ENCODE results near the gene LOXL1. TPM values are rescaled to one million over a fixed set of nuclear protein-coding genes. Genes with fewer than 3 reads are reported as not detected.

The LOXL1 gene
- polyA plus RNA-seq, 3 donors = 0.07 TPM; not detected in 2

DNA sequence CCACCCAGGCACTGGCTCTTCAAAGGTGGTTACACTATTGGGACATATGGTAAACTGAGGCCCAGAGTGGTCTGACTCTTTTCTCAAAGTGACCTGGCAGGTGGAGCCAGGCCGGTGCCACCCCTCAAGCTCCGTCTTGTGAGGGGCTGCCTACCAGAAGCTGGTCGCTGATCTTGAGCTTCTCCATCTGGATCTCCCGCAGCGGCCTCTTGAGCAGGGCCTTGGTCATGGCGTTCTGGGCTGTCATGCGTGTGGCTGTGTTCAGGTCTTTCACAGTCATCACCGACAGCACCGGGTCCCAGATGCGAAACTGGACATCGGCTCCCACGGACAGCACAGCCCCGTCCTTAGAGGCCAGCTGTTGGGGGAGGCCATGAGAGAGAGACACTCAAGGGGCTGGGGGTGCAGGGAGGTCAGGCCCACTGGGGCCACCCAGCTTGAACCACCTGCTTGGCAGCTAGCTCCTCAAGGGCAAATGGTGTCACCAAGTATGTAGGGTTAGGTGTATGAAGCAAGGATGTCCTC, 62.2 kb downstream of the LOXL1 start:
- Histone ChIP-seq H3K27me3 (ENCODE audit: control insufficient read depth in 2 of 2, insufficient read depth in 2 of 2, low read length in 2 of 2) (no peaks in the 10 kb centered on the region), H3K9me3 (replicated peaks in 1 of 2; ENCODE audit: control insufficient read depth in 1 of 2, insufficient read depth in 1 of 2, low read length in 2 of 2) (no peaks in the 10 kb centered on the region), H3K27ac (ENCODE audit: low read depth in 1 of 2, low read length in 2 of 2) (no peak overlapping the region), H3K9ac (ENCODE audit: insufficient read depth, low read length, poor library complexity, severe bottlenecking) (no peak overlapping the region), H3K4me2 (replicated peaks; ENCODE audit: extremely low read depth, low read length, poor library complexity, severe bottlenecking) (no peak overlapping the region), H4K20me1 (ENCODE audit: insufficient read depth, low read length) (no peaks in the 10 kb centered on the region), H3K79me2 (ENCODE audit: insufficient read depth, low read length) (peaks cover 8% of the 10 kb centered on the region), H3K4me3 (replicated peaks in 1 of 3; ENCODE audit: low read depth in 2 of 3, low read length in 3 of 3) (no peak overlapping the region), H3K4me1 (ENCODE audit: control insufficient read depth in 1 of 2, insufficient read depth in 2 of 2, low read length in 2 of 2) (peaks cover 28 to 38% of the 10 kb centered on the region in 2 donors), H2AFZ (ENCODE audit: insufficient read depth, low read depth, low read length, poor library complexity, severe bottlenecking) (no peak overlapping the region), H3K36me3 (replicated peaks in 1 of 2; ENCODE audit: control insufficient read depth in 1 of 2, insufficient read depth in 2 of 2, low read length in 2 of 2) (peaks cover 0 to 9% of the 10 kb centered on the region in 2 donors)
- no peak for TF ChIP-seq CTCF (IDR thresholded peaks at IDR 0.05)
- Mint-ChIP-seq H3K4me1 (peaks cover 23% of the 10 kb centered on the region), H3K27ac (no peak overlapping the region), H3K36me3 (peaks cover 15 to 30% of the 10 kb centered on the region in 2 donors), H3K4me3 (no peak overlapping the region), H3K9me3 (no peaks in the 10 kb centered on the region), H3K27me3 (ENCODE audit: low read depth in 3 of 3) (peaks cover 0 to 2% (median 0%) of the 10 kb centered on the region in 3 donors)
- intact Hi-C loops (cut with micrococcal nuclease) = no loop called here
- 97% methylated on average over 12 of the region's 13 CpGs for WGBS (ENCODE audit: insufficient coverage)
- no peak for DNase-seq

DNA sequence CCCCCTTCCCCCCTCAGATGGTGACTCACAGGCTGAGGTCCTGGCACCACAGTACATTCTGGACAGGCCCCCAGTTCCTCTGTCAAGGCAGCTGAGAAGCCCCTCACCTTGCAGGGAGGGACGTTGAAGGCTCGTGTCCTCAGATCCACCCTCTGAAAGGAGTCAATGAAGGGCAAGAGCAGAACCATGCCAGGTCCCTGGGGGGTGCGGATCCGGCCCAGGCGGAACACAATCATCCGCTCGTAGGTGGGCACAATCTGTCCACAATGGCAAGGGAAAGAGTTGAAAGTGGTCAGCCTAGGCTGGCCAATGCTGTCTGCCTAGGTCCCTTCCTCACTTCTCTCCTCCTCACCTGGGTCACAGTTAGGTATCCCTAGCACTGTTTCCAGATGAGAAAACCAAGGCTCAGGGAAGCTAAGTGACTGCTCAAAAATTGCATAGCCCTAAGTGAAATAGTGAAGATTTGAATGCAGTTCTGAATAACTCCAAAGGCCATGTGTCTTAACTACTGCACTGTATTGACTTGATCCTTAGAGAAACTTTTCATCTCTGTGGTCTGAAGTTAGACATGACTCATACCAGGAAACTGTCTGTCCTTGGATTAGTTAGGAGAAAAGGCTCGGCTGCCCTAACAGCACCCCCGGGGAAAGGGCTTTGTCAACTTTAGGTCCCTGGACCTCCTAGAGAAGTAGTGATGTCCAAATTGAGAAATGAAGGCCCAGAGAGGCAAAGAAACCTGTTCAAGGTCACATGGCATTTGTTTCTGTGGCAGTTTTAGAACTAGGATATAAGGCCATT, 62.9 kb downstream of the LOXL1 start:
- no peaks in the 10 kb centered on the region for H3K27me3 ChIP-seq (ENCODE audit: control insufficient read depth in 2 of 2, insufficient read depth in 2 of 2, low read length in 2 of 2)
- TF ChIP-seq CTCF (IDR thresholded peaks at IDR 0.05) = no peak
- H3K27ac ChIP-seq (ENCODE audit: low read depth in 1 of 2, low read length in 2 of 2) = no peak overlapping the region
- peaks cover 0 to 9% of the 10 kb centered on the region in 2 donors for H3K36me3 ChIP-seq (replicated peaks in 1 of 2; ENCODE audit: control insufficient read depth in 1 of 2, insufficient read depth in 2 of 2, low read length in 2 of 2)
- peaks cover 12 to 25% of the 10 kb centered on the region in 2 donors for H3K36me3 Mint-ChIP-seq
- DNase-seq = no peak
- H3K4me1 Mint-ChIP-seq = peaks cover 30% of the 10 kb centered on the region
- H3K9me3 Mint-ChIP-seq = peaks cover 0 to 1% (median 0%) of the 10 kb centered on the region in 7 donors
- H3K9ac ChIP-seq (ENCODE audit: insufficient read depth, low read length, poor library complexity, severe bottlenecking) = no peak overlapping the region
- no peak overlapping the region for H3K4me3 Mint-ChIP-seq
- peaks cover 34 to 43% of the 10 kb centered on the region in 2 donors for H3K4me1 ChIP-seq (ENCODE audit: control insufficient read depth in 1 of 2, insufficient read depth in 2 of 2, low read length in 2 of 2)
- peak overlapping the region in 1 of 7 donors; percentile 13 for H3K27ac Mint-ChIP-seq
- no peaks in the 10 kb centered on the region for H4K20me1 ChIP-seq (ENCODE audit: insufficient read depth, low read length)
- no peak overlapping the region for H3K4me3 ChIP-seq (replicated peaks in 1 of 3; ENCODE audit: low read depth in 2 of 3, low read length in 3 of 3)
- no peak overlapping the region for H3K4me2 ChIP-seq (replicated peaks; ENCODE audit: extremely low read depth, low read length, poor library complexity, severe bottlenecking)
- H3K27me3 Mint-ChIP-seq (ENCODE audit: low read depth in 3 of 3) = peaks cover 0 to 2% (median 0%) of the 10 kb centered on the region in 3 donors
- whole genome bisulfite sequencing (ENCODE audit: insufficient coverage) = 53% methylated on average over 4 of the region's 9 CpGs
- H2AFZ ChIP-seq (ENCODE audit: insufficient read depth, low read depth, low read length, poor library complexity, severe bottlenecking) = no peak overlapping the region
- intact Hi-C loops (cut with micrococcal nuclease) = no loop called here
- H3K9me3 ChIP-seq (replicated peaks in 1 of 2; ENCODE audit: control insufficient read depth in 1 of 2, insufficient read depth in 1 of 2, low read length in 2 of 2) = no peaks in the 10 kb centered on the region
- peaks cover 15% of the 10 kb centered on the region for H3K79me2 ChIP-seq (ENCODE audit: insufficient read depth, low read length)

All from CD14-positive monocyte (primary cell).